ENCODE results near the gene MED17.

DNA sequence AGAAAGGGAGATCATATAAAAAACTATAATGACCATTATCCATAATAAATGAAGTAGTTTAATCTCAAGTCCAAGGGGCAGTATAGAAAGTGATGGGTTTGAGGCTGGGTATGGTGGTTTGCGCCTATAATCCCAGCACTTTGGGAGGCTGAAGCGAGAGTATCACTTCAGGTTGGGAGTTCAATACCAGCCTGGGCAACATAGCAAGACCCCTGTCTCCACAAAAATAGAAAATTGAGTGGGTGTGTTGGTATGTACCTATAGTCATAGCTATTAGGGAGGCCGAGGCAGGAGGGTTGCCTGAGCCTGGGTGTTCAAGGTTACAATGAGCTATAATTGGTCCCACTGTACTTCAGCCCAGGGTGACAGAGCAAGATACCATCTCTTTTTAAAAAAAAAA, 23.9 kb downstream of the MED17 start:
- TF ChIP-seq CTCF (IDR thresholded peaks at IDR 0.05 in 2 of 3, conservative IDR thresholded peaks at IDR 0.05 in 1 of 3; ENCODE audit: borderline replicate concordance in 1 of 3, insufficient read depth in 1 of 3, low read depth in 2 of 3, low read length in 2 of 3): no peak
- TF ChIP-seq POLR2AphosphoS5 (IDR thresholded peaks at IDR 0.05; ENCODE audit: low read depth, low read length): no peak
- no peak for TF ChIP-seq POLR2A (IDR thresholded peaks at IDR 0.05; ENCODE audit: borderline replicate concordance, extremely low read depth, insufficient read depth, insufficient read length)
- TF ChIP-seq EZH2 (IDR thresholded peaks at IDR 0.05): no peak
- no peak for TF ChIP-seq ZNF274 (IDR thresholded peaks at IDR 0.05; ENCODE audit: low read depth, low read length)
- TF ChIP-seq, protein P1, sequence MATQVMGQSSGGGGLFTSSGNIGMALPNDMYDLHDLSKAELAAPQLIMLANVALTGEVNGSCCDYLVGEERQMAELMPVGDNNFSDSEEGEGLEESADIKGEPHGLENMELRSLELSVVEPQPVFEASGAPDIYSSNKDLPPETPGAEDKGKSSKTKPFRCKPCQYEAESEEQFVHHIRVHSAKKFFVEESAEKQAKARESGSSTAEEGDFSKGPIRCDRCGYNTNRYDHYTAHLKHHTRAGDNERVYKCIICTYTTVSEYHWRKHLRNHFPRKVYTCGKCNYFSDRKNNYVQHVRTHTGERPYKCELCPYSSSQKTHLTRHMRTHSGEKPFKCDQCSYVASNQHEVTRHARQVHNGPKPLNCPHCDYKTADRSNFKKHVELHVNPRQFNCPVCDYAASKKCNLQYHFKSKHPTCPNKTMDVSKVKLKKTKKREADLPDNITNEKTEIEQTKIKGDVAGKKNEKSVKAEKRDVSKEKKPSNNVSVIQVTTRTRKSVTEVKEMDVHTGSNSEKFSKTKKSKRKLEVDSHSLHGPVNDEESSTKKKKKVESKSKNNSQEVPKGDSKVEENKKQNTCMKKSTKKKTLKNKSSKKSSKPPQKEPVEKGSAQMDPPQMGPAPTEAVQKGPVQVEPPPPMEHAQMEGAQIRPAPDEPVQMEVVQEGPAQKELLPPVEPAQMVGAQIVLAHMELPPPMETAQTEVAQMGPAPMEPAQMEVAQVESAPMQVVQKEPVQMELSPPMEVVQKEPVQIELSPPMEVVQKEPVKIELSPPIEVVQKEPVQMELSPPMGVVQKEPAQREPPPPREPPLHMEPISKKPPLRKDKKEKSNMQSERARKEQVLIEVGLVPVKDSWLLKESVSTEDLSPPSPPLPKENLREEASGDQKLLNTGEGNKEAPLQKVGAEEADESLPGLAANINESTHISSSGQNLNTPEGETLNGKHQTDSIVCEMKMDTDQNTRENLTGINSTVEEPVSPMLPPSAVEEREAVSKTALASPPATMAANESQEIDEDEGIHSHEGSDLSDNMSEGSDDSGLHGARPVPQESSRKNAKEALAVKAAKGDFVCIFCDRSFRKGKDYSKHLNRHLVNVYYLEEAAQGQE (IDR thresholded peaks at IDR 0.05; ENCODE audit: low read depth): no peak
- no peak for TF ChIP-seq CEBPB (IDR thresholded peaks at IDR 0.05; ENCODE audit: low read depth)
- TF ChIP-seq ELF1 (IDR thresholded peaks at IDR 0.05; ENCODE audit: borderline replicate concordance, low read depth): no peak
